Hepatocyte (in vitro differentiated cells): ENCODE data around the gene TNK2.

Experiments
- EZH2 ChIP-seq: fragments of 200-600 bp; sonication (generic); IDR thresholded peaks from 2 replicates; pipeline ENCODE4 v1.6.1; 2016; ENCODE audit warnings: antibody characterized with exemption, mild to moderate bottlenecking, borderline replicate concordance
- EZH2phosphoT487 ChIP-seq: fragments of 200-600 bp; sonication (generic); IDR thresholded peaks from one replicate; pipeline ENCODE4 v1.6.1; 2018; ENCODE audit warnings: antibody characterized with exemption, mild to moderate bottlenecking, low read depth, moderate library complexity; ENCODE audit not compliant: unreplicated experiment, severe bottlenecking
- TF ChIP-seq, protein P1 (sequence below): fragments of 200-600 bp; sonication (generic); IDR thresholded peaks from 2 replicates; pipeline ENCODE4 v1.5.1; 2016; ENCODE audit warnings: antibody characterized with exemption, mild to moderate bottlenecking; ENCODE audit not compliant: poor library complexity

DNA sequence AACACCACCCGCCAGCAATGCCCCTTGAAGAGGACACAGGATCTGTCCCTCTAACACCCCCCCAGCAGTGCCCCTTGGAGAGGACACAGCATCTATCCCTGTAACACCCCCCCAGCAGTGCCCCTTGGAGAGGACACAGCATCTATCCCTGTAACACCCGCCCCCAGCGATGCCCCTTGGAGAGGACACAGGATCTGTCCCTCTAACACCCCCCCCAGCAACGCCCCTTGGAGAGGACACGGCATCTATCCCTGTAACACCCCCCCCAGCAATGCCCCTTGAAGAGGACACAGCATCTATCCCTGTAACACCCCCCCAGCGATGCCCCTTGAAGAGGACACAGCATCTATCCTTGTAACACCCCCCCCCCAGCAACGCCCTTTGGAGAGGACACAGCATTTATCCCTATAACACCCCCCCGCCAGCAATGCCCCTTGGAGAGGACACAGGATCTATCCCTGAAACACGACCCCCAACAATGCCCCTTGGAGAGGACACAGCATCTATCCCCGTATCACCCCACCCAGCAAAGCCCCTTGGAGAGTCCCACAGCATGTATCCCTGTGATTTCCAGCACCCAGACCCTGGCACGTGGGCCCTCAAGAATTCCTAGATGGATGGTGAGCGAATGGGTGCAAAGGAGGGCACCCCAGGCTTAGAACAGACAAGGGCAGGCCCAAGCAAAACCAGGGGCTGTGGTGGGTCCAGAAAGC lies 26.9 kb downstream of the TNK2 start:
- TF ChIP-seq, protein P1, sequence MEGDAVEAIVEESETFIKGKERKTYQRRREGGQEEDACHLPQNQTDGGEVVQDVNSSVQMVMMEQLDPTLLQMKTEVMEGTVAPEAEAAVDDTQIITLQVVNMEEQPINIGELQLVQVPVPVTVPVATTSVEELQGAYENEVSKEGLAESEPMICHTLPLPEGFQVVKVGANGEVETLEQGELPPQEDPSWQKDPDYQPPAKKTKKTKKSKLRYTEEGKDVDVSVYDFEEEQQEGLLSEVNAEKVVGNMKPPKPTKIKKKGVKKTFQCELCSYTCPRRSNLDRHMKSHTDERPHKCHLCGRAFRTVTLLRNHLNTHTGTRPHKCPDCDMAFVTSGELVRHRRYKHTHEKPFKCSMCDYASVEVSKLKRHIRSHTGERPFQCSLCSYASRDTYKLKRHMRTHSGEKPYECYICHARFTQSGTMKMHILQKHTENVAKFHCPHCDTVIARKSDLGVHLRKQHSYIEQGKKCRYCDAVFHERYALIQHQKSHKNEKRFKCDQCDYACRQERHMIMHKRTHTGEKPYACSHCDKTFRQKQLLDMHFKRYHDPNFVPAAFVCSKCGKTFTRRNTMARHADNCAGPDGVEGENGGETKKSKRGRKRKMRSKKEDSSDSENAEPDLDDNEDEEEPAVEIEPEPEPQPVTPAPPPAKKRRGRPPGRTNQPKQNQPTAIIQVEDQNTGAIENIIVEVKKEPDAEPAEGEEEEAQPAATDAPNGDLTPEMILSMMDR, result no peak
- TF ChIP-seq EZH2 (no peak), EZH2phosphoT487 (no peak)
